Measurements from ENCODE around the gene PPP1R11.

DNA sequence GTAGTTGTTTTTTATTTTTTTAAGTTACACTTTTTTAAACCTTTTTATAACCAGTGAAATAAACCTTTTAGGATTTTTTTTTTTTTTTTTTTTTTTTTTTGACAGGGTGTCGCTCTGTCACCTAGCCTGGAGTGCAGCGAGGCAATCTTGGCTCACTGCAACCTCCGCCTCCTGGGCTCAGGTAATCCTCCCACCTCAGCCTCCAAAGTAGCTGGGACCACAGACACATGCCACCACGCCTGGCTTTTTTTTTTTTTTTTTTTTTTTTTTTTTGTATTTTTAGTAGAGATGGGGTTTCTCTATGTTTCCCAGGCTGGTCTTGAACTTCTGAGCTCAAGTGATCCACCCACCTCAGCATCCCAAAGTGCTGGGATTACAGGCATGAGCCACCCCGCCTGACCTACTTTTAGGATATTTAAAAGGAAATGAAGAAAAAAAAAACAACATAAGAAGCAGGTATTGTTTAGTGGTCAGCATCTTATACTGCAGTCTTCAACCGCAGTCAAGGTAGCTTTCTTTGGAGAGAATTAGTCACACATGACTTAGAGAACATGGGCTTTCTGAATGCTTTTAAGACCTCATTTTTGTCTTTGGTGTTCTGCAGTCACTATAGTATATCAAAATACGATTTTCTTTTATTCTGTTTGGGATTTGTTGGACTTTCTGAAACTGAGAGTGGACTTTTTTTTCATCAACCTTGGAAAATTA lies 4.4 kb upstream of the PPP1R11 start:
- no peak for TF ChIP-seq POLR2A (IDR thresholded peaks at IDR 0.05)
- no peak for TF ChIP-seq CTCF (IDR thresholded peaks at IDR 0.05 in 8 of 11, conservative IDR thresholded peaks at IDR 0.05 in 3 of 11)
